Cardiac fibroblast (primary cell): ENCODE results near the gene FSTL4.

Experiments
- DNase-seq, 2 donors: peaks; one replicate each; pipeline versions ENCODE4 v3.0.0 to v3.0.0-alpha.2; 2010; ENCODE audit warnings: low read depth in 2 of 2
- H3K4me3 ChIP-seq, 2 donors: replicated peaks in 1 of 2; 1 replicate in 1 of 2; 2 replicates in 1 of 2; pipeline ENCODE4 v1.5.1; 2011; ENCODE audit warnings: low read depth in 2 of 2, low read length in 2 of 2, mild to moderate bottlenecking in 2 of 2, moderate library complexity in 1 of 2
- TF ChIP-seq, protein P1 (sequence below): IDR thresholded peaks from one replicate; pipeline ENCODE4 v1.5.1; 2011; ENCODE audit warnings: low read depth, mild to moderate bottlenecking, low read length, inconsistent platforms

FSTL4 gene

GRCh38 chr5:133357758-133358157 lies 254.6 kb downstream of the FSTL4 start:
- TF ChIP-seq, protein P1, sequence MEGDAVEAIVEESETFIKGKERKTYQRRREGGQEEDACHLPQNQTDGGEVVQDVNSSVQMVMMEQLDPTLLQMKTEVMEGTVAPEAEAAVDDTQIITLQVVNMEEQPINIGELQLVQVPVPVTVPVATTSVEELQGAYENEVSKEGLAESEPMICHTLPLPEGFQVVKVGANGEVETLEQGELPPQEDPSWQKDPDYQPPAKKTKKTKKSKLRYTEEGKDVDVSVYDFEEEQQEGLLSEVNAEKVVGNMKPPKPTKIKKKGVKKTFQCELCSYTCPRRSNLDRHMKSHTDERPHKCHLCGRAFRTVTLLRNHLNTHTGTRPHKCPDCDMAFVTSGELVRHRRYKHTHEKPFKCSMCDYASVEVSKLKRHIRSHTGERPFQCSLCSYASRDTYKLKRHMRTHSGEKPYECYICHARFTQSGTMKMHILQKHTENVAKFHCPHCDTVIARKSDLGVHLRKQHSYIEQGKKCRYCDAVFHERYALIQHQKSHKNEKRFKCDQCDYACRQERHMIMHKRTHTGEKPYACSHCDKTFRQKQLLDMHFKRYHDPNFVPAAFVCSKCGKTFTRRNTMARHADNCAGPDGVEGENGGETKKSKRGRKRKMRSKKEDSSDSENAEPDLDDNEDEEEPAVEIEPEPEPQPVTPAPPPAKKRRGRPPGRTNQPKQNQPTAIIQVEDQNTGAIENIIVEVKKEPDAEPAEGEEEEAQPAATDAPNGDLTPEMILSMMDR = no peak
- no peak overlapping the region for H3K4me3 ChIP-seq

DNA sequence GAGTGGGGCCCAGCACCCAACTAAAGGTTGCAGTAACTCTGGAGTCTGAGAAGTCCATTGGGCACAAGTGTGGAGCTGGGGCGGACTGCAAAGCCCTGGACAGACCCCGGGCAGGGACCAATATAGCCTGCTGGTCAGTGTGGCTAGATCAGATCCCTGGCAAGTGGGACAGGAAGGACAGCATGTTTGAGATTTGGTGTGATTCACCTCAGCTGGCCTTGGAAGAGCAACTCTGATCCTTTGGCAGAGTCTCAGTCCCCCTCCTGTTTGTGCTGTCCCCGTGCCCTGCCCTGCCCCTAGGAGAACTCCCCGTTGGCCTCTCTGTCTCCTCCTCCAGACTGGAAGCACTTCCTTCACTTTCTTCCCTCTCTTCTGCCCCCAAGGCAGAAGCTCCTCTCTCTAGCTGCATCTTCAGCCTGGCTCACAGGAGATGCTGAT lies 255.3 kb downstream of the FSTL4 start:
- TF ChIP-seq, protein P1 = no peak
- H3K4me3 ChIP-seq = no peak overlapping the region
- DNase-seq = no peak

More at GRCh38 chr5:133357758-133358157, 254.6 kb downstream of the FSTL4 start:
- DNase-seq = no peak

- TF ChIP-seq, protein P1 = no peak
- H3K4me3 ChIP-seq = no peak overlapping the region
- DNase-seq = no peak
These were observed 255.9 kb downstream of the FSTL4 start for GRCh38 chr5:133356396-133356983.

GRCh38 chr5:133354323-133355185 lies 257.8 kb downstream of the FSTL4 start:
- TF ChIP-seq, protein P1 = no peak
- H3K4me3 ChIP-seq = no peak overlapping the region
- no peak for DNase-seq

- H3K4me3 ChIP-seq = no peak overlapping the region
- no peak for DNase-seq
- TF ChIP-seq, protein P1 = no peak
These were observed 258.6 kb downstream of the FSTL4 start for GRCh38 chr5:133353741-133354140.

GRCh38 chr5:133348406-133348805 lies 263.9 kb downstream of the FSTL4 start:
- DNase-seq = no peak
- TF ChIP-seq, protein P1 = no peak
- no peak overlapping the region for H3K4me3 ChIP-seq
